ENCODE data around the gene PLXNA3.

GRCh38 chrX:154481911-154482601 is 24.0 kb downstream of the PLXNA3 start:
- TF ChIP-seq REST (IDR thresholded peaks at IDR 0.05; ENCODE audit: insufficient read depth in 1 of 2, low read depth in 2 of 2, low read length in 1 of 2) (no peak), CTCF (IDR thresholded peaks at IDR 0.05) (no peak), SIN3A (IDR thresholded peaks at IDR 0.05; ENCODE audit: borderline replicate concordance, insufficient read depth, low read depth, low read length) (no peak), POLR2AphosphoS5 (IDR thresholded peaks at IDR 0.05; ENCODE audit: low read depth, low read length) (no peak), TCF7L2 (IDR thresholded peaks at IDR 0.05; ENCODE audit: low read depth, low read length) (no peak)

Data from Panc1 (cell line).